ENCODE data around the gene ATP8B1. TPM values are rescaled to one million over a fixed set of nuclear protein-coding genes. Genes with fewer than 3 reads are reported as not detected.

ATP8B1 gene
- total and polyA plus RNA-seq, 9 of the 15 experiments (the other 6 are each of a cell fraction or from before 2014, with no cell fraction given), result 0.01 to 0.22 (median 0.03) TPM; not detected in 3

DNA sequence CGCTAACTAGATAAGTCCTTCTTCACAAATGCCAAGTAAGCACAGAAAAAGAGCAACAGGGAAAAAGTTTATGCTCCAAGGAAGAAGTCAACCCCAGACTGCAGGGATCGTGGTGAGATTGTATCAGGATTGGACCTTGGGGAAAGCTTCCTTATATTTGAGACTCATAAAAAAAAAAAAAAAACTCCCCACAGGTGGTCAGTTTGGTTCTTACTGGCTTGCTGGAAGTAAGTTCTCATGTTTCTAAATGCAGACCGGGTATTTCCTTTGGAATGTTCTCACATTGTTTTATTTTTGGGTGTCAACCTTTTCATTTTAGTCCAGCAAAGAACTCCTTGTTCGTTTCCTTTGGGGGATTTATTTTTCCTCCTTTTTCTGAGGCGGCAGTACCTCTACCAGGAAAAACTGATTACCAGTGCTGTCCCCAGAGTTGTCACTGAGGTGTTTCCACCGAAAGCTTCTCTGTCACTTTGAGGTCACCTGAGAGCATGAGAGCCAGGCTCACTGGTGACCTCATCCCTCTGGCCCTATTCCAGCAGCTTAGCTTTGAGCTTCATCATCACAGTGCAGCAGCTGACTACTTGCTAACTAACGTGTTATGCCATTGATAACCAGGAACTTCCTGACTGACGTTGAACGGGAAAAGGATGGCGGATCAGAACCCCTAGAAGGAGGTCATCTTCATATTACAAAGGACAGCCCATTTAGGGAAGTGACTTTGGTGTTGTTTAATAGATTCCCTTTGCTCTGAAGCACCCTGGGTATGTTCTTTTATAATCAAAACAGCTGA lies 16.8 kb upstream of the ATP8B1 start:
- H3K27ac ChIP-seq (ENCODE audit: extremely low read depth, low read depth, low read length), result peak overlapping the region; percentile 73
- H3K9me3 ChIP-seq (replicated peaks; ENCODE audit: control insufficient read depth, insufficient read depth, low read depth, low read length), result no peaks in the 10 kb centered on the region
- H3K79me2 ChIP-seq (ENCODE audit: control insufficient read depth, insufficient read depth, low read length), result no peaks in the 10 kb centered on the region
- H3K4me2 ChIP-seq (ENCODE audit: insufficient read depth, low read length), result peak overlapping the region; percentile 40
- in situ Hi-C loops (cut with MboI) (no loop called here), intact Hi-C loops (cut with micrococcal nuclease) (no loop called here)
- 7% methylated on average over 10 of the region's 10 CpGs for WGBS (ENCODE audit: insufficient coverage, low coverage, missing lambda C conversion rate)
- POLR2A ChIA-PET, result interaction anchor here (0.7 kb wide), 1 partner anchor 198 kb away, joined by 4 read pairs; the partner anchor contains the start of gene NARS1
- ATAC-seq (peak; percentile 93), FAIRE-seq (peak; percentile 99), DNase-seq (ENCODE audit: extremely low read depth in 1 of 4, low spot score in 3 of 4) (peak; percentile 70 to 93 (median 78))
- peak overlapping the region; percentile 86 for H2AFZ ChIP-seq (ENCODE audit: low read depth, low read length)
- BruUV-seq (replicated peaks), result TSS peak; percentile 44
- H3K9me1 ChIP-seq (ENCODE audit: control insufficient read depth, insufficient read depth, low read length), result no peaks in the 10 kb centered on the region
- H4K20me1 ChIP-seq (replicated peaks; ENCODE audit: control insufficient read depth, insufficient read depth, low read length), result no peaks in the 10 kb centered on the region
- CTCF ChIA-PET (ENCODE audit: low intra/inter-chr PET ratio), result no interaction called here
- no peak overlapping the region for H3K4me3 ChIP-seq
- H3K36me3 ChIP-seq (ENCODE audit: control insufficient read depth, insufficient read depth, low read length), result no peaks in the 10 kb centered on the region
- H3K9ac ChIP-seq (ENCODE audit: insufficient read depth in 1 of 2, low read depth in 2 of 2, low read length in 2 of 2), result peak overlapping the region in 1 of 2 experiments; percentile 60; a peak in 2 of 4 replicates
- H3K27me3 ChIP-seq (ENCODE audit: control insufficient read depth in 2 of 2, insufficient read depth in 2 of 2, low read length in 2 of 2), result no peaks in the 10 kb centered on the region
- H3K4me1 ChIP-seq (replicated peaks in 1 of 2; ENCODE audit: control insufficient read depth in 2 of 2, insufficient read depth in 2 of 2, low read length in 2 of 2), result peaks cover 0 to 20% of the 10 kb centered on the region in 2 experiments; a peak in 3 of 5 replicates
- TF ChIP-seq, protein P1, sequence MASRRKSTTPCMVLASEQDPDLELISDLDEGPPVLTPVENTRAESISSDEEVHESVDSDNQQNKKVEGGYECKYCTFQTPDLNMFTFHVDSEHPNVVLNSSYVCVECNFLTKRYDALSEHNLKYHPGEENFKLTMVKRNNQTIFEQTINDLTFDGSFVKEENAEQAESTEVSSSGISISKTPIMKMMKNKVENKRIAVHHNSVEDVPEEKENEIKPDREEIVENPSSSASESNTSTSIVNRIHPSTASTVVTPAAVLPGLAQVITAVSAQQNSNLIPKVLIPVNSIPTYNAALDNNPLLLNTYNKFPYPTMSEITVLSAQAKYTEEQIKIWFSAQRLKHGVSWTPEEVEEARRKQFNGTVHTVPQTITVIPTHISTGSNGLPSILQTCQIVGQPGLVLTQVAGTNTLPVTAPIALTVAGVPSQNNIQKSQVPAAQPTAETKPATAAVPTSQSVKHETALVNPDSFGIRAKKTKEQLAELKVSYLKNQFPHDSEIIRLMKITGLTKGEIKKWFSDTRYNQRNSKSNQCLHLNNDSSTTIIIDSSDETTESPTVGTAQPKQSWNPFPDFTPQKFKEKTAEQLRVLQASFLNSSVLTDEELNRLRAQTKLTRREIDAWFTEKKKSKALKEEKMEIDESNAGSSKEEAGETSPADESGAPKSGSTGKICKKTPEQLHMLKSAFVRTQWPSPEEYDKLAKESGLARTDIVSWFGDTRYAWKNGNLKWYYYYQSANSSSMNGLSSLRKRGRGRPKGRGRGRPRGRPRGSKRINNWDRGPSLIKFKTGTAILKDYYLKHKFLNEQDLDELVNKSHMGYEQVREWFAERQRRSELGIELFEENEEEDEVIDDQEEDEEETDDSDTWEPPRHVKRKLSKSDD (conservative IDR thresholded peaks at IDR 0.05; ENCODE audit: low read length), result no peak
- TF ChIP-seq HNRNPH1 (optimal IDR thresholded peaks at IDR 0.05; ENCODE audit: low read depth, low read length) (no peak), DIDO1 (tag; IDR thresholded peaks at IDR 0.05; ENCODE audit: low read depth) (no peak), CC2D1A (IDR thresholded peaks at IDR 0.05) (no peak), DACH1 (IDR thresholded peaks at IDR 0.05; ENCODE audit: partially characterized antibody) (peak; percentile 87), ESRRA (IDR thresholded peaks at IDR 0.05; ENCODE audit: borderline replicate concordance, low read depth) (peak; percentile 65; the same call in 1 of the 2 replicates), TAF9B (IDR thresholded peaks at IDR 0.05; ENCODE audit: partially characterized antibody) (peak; percentile 98), ZNF644 (tag; IDR thresholded peaks at IDR 0.05; ENCODE audit: low read depth) (no peak), PURB (CRISPR knock-in tag; IDR thresholded peaks at IDR 0.05; ENCODE audit: low read depth) (no peak), HNRNPLL (IDR thresholded peaks at IDR 0.05; ENCODE audit: low read depth, low read length, poor library complexity, severe bottlenecking) (no peak), NR3C1 (CRISPR knock-in tag; IDR thresholded peaks at IDR 0.05) (no peak)
- TF ChIP-seq, protein P2, sequence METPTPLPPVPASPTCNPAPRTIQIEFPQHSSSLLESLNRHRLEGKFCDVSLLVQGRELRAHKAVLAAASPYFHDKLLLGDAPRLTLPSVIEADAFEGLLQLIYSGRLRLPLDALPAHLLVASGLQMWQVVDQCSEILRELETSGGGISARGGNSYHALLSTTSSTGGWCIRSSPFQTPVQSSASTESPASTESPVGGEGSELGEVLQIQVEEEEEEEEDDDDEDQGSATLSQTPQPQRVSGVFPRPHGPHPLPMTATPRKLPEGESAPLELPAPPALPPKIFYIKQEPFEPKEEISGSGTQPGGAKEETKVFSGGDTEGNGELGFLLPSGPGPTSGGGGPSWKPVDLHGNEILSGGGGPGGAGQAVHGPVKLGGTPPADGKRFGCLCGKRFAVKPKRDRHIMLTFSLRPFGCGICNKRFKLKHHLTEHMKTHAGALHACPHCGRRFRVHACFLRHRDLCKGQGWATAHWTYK (CRISPR knock-in tag; IDR thresholded peaks at IDR 0.05), result no peak
- TF ChIP-seq, protein P3, sequence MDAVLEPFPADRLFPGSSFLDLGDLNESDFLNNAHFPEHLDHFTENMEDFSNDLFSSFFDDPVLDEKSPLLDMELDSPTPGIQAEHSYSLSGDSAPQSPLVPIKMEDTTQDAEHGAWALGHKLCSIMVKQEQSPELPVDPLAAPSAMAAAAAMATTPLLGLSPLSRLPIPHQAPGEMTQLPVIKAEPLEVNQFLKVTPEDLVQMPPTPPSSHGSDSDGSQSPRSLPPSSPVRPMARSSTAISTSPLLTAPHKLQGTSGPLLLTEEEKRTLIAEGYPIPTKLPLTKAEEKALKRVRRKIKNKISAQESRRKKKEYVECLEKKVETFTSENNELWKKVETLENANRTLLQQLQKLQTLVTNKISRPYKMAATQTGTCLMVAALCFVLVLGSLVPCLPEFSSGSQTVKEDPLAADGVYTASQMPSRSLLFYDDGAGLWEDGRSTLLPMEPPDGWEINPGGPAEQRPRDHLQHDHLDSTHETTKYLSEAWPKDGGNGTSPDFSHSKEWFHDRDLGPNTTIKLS (IDR thresholded peaks at IDR 0.05; ENCODE audit: borderline replicate concordance, low read depth), result no peak
- TF ChIP-seq, protein P4, sequence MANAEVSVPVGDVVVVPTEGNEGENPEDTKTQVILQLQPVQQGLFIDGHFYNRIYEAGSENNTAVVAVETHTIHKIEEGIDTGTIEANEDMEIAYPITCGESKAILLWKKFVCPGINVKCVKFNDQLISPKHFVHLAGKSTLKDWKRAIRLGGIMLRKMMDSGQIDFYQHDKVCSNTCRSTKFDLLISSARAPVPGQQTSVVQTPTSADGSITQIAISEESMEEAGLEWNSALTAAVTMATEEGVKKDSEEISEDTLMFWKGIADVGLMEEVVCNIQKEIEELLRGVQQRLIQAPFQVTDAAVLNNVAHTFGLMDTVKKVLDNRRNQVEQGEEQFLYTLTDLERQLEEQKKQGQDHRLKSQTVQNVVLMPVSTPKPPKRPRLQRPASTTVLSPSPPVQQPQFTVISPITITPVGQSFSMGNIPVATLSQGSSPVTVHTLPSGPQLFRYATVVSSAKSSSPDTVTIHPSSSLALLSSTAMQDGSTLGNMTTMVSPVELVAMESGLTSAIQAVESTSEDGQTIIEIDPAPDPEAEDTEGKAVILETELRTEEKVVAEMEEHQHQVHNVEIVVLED (CRISPR knock-in tag; IDR thresholded peaks at IDR 0.05), result no peak
